ENCODE data around the gene OAS3.

DNA sequence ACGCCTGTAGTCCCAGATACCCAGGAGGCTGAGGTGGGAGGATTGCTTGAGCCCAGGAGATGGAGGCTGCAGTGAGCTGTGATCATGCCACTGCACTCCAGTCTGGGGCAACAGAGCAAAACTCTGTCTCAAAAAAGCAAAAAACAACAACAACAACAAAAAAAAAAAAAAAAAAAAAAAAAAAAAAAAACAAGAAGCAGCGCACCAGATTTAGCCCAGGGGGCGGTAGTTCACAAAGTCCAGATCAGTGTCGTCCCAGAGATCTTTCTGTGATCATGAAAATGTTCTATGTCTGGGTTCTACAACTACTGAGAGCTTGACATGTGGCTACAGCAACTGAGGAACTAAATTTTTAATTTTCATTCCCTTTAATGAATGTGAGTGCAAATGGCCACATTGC, 67.5 kb downstream of the OAS3 start:
- TF ChIP-seq, protein P1, sequence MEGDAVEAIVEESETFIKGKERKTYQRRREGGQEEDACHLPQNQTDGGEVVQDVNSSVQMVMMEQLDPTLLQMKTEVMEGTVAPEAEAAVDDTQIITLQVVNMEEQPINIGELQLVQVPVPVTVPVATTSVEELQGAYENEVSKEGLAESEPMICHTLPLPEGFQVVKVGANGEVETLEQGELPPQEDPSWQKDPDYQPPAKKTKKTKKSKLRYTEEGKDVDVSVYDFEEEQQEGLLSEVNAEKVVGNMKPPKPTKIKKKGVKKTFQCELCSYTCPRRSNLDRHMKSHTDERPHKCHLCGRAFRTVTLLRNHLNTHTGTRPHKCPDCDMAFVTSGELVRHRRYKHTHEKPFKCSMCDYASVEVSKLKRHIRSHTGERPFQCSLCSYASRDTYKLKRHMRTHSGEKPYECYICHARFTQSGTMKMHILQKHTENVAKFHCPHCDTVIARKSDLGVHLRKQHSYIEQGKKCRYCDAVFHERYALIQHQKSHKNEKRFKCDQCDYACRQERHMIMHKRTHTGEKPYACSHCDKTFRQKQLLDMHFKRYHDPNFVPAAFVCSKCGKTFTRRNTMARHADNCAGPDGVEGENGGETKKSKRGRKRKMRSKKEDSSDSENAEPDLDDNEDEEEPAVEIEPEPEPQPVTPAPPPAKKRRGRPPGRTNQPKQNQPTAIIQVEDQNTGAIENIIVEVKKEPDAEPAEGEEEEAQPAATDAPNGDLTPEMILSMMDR (tag by site-specific recombination; IDR thresholded peaks at IDR 0.05), result 0 out of 2 replicates have a peak, but pooled peaks have one; percentile 15
- no peak for TF ChIP-seq ZNF624 (tag by site-specific recombination; IDR thresholded peaks at IDR 0.05)
- TF ChIP-seq, protein P2, sequence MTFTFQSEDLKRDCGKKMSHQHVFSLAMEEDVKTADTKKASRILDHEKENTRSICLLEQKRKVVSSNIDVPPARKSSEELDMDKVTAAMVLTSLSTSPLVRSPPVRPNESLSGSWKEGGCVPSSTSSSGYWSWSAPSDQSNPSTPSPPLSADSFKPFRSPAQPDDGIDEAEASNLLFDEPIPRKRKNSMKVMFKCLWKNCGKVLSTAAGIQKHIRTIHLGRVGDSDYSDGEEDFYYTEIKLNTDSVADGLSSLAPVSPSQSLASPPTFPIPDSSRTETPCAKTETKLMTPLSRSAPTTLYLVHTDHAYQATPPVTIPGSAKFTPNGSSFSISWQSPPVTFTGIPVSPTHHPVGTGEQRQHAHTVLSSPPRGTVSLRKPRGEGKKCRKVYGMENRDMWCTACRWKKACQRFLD (tag by site-specific recombination; IDR thresholded peaks at IDR 0.05), result no peak
- TF ChIP-seq MZF1 (tag by site-specific recombination; IDR thresholded peaks at IDR 0.05; ENCODE audit: borderline replicate concordance), result no peak
- no peak for TF ChIP-seq TCF7L2 (IDR thresholded peaks at IDR 0.05; ENCODE audit: borderline replicate concordance, low read depth, low read length)
- no peak for TF ChIP-seq ZSCAN30 (tag by site-specific recombination; IDR thresholded peaks at IDR 0.05)
- no peak for TF ChIP-seq IKZF3 (tag by site-specific recombination; IDR thresholded peaks at IDR 0.05)
- TF ChIP-seq MYNN (tag by site-specific recombination; IDR thresholded peaks at IDR 0.05; ENCODE audit: borderline replicate concordance), result no peak
- no peak for TF ChIP-seq ZNF292 (tag by site-specific recombination; IDR thresholded peaks at IDR 0.05; ENCODE audit: borderline replicate concordance, low read depth)
